KBM-7 (cell line): ENCODE results near the gene OR11H7.
A peak's percentile ranks its signal among the peaks of the same experiment; 100 is the strongest.
"Not testable (repeated sequence)": the region's sequence is repeated elsewhere in the genome, so short reads cannot be mapped to it uniquely, and the experiment has no call there.

Experiments used
- DNase-seq: peaks from one replicate; pipeline ENCODE4 v3.0.0-alpha.2; 2015
- in situ Hi-C: fragments of 300-500 bp; cut with MboI; formaldehyde crosslinking; loops from 2 replicates; pipeline ENCODE4 v1.14.3; 2020; ENCODE audit warnings: low sequenced_read_pairs, low pct_unique_long_range_greater_than_20kb, mixed read lengths

Gene OR11H7

GRCh38 chr14:20264361-20264760, 35.6 kb downstream of the OR11H7 start:
- DNase-seq, in situ Hi-C loops: not testable (repeated sequence)

- in situ Hi-C loops, result no loop called here
These were observed 45.3 kb downstream of the OR11H7 start for GRCh38 chr14:20274062-20274461.

DNA sequence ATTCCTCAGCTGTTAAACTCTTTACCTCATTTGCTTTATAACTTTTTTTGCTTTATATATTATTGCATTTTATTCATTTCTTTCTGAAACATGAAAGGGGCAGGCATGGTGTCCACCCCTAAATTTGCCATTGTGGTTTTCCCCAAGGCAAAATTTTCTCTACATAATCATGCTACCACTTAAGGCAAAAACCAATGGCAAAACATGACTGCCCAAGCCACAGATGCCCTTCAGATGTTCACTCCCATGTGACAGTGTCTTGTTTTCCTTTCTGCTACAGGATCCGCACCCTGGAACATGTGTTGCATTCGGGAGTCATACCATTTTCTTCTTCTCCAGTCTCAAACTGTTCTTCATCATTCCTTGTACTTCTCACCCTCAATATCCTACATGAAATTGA, 48.6 kb downstream of the OR11H7 start:
- no peak for DNase-seq
- in situ Hi-C loops, result no loop called here

More at GRCh38 chr14:20274062-20274461, 45.3 kb downstream of the OR11H7 start:
- no peak for DNase-seq

- DNase-seq, result peak; percentile 56
- in situ Hi-C loops, result no loop called here
These were observed 49.6 kb downstream of the OR11H7 start for GRCh38 chr14:20278414-20278813.

DNA sequence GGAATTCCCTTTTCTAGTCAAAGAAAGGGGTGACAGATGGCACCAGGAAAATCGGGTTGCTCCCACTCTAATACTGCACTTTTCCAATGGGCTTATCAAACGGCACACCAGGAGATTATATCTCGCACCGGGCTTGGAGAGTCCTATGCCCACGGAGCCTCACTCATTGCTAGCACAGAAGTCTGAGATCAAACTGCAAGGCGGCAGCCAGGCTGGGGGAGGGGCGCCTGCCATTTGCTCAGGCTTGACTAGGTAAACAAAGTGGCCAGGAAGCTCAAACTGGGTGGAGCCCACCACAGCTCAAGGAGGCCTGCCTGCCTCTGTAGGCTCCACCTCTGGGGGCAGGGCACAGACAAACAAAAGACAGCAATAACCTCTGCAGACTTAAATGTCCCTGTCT, 51.5 kb downstream of the OR11H7 start:
- in situ Hi-C loops, DNase-seq: not testable (repeated sequence)
